SK-N-SH treated with all-trans-retinoic acid at 6 μM for 48 hours (cell line): ENCODE measurements around the gene ABCC9.

Experiments
- ARNTL ChIP-seq: fragments of 450-650 bp; formaldehyde crosslinking; IDR thresholded peaks from 2 replicates; pipeline ENCODE4 v1.5.0; 2020; ENCODE audit warnings: low read depth, mild to moderate bottlenecking, moderate library complexity, borderline replicate concordance
- BACH2 ChIP-seq: fragments of 250-450 bp; sonication (Bioruptor Pico); IDR thresholded peaks from 2 replicates; pipeline ENCODE4 v1.9.0; 2021; ENCODE audit warnings: mild to moderate bottlenecking, borderline replicate concordance
- POU6F1 ChIP-seq: fragments of 250-450 bp; sonication (Bioruptor Pico); IDR thresholded peaks from 2 replicates; pipeline ENCODE4 v1.8.0; 2021; ENCODE audit warnings: low read depth, mild to moderate bottlenecking, moderate library complexity, borderline replicate concordance
- RARB ChIP-seq: fragments of 250-450 bp; sonication (Bioruptor Pico); IDR thresholded peaks from 2 replicates; pipeline ENCODE4 v1.8.0; 2021; ENCODE audit warnings: mild to moderate bottlenecking, moderate library complexity
- ZFP30 ChIP-seq: fragments of 450-650 bp; formaldehyde crosslinking; IDR thresholded peaks from 2 replicates; pipeline ENCODE4 v1.5.0; 2022; ENCODE audit warnings: mild to moderate bottlenecking, moderate library complexity

GRCh38 chr12:21879312-21879711 lies 61.9 kb downstream of the ABCC9 start:
- TF ChIP-seq ZFP30: no peak
- TF ChIP-seq RARB (CRISPR knock-in tag): no peak
- no peak for TF ChIP-seq POU6F1 (CRISPR knock-in tag)
- TF ChIP-seq BACH2: no peak
- no peak for TF ChIP-seq ARNTL (CRISPR knock-in tag)
